ENCODE data around the gene TNRC6C. TPM values are rescaled to one million over a fixed set of nuclear protein-coding genes. Genes with fewer than 3 reads are reported as not detected.
A peak's percentile ranks its signal among the peaks of the same experiment; 100 is the strongest.

The TNRC6C gene
- total and polyA plus RNA-seq, 9 of the 15 experiments (the other 6 are each of a cell fraction or from before 2014, with no cell fraction given): 0.20 to 4.9 (median 2.3) TPM

- TF ChIP-seq ZBTB49 (CRISPR knock-in tag; IDR thresholded peaks at IDR 0.05; ENCODE audit: borderline replicate concordance) (no peak), HMG20B (CRISPR knock-in tag; IDR thresholded peaks at IDR 0.05) (no peak), HNRNPK (IDR thresholded peaks at IDR 0.05; ENCODE audit: low read depth, low read length, poor library complexity, severe bottlenecking) (no peak), ZNF347 (CRISPR knock-in tag; IDR thresholded peaks at IDR 0.05; ENCODE audit: low read depth) (no peak), ZNF780A (CRISPR knock-in tag; IDR thresholded peaks at IDR 0.05) (no peak), BRD4 (IDR thresholded peaks at IDR 0.05) (no peak), HDAC2 (IDR thresholded peaks at IDR 0.05) (no peak), RAD21 (CRISPR knock-in tag; conservative IDR thresholded peaks at IDR 0.05 in 1 of 2, IDR thresholded peaks at IDR 0.05 in 1 of 2) (no peak), THRA (IDR thresholded peaks at IDR 0.05) (no peak), MYC (IDR thresholded peaks at IDR 0.05; ENCODE audit: low read depth, low read length) (peak; percentile 75), MYC (CRISPR knock-in tag; IDR thresholded peaks at IDR 0.05; ENCODE audit: borderline replicate concordance, low read depth) (no peak), THRB (CRISPR knock-in tag; conservative IDR thresholded peaks at IDR 0.05) (no peak), VEZF1 (CRISPR knock-in tag; IDR thresholded peaks at IDR 0.05) (peak; percentile 99), ZC3H4 (CRISPR knock-in tag; IDR thresholded peaks at IDR 0.05; ENCODE audit: borderline replicate concordance) (no peak), NR0B1 (IDR thresholded peaks at IDR 0.05; ENCODE audit: partially characterized antibody) (no peak), CEBPG (CRISPR knock-in tag; IDR thresholded peaks at IDR 0.05) (no peak), CEBPG (tag; conservative IDR thresholded peaks at IDR 0.05 in 1 of 2, IDR thresholded peaks at IDR 0.05 in 1 of 2) (no peak), SRF (CRISPR knock-in tag; IDR thresholded peaks at IDR 0.05) (no peak), HDAC1 (IDR thresholded peaks at IDR 0.05) (peak; percentile 42 to 81; a peak in 2 of 4 replicates)
These were observed 170.2 kb downstream of the TNRC6C start, which contains the start of gene TMC6 (continued) for GRCh38 chr17:78128551-78129350.
